ENCODE data around the gene CNPY2.

- TF ChIP-seq JUND (IDR thresholded peaks at IDR 0.05) (no peak), CTCF (IDR thresholded peaks at IDR 0.05; ENCODE audit: low read depth, low read length, missing input control) (no peak), MAX (IDR thresholded peaks at IDR 0.05) (no peak), SP1 (IDR thresholded peaks at IDR 0.05) (no peak), REST (IDR thresholded peaks at IDR 0.05) (no peak), NR2F2 (IDR thresholded peaks at IDR 0.05) (no peak), RAD21 (IDR thresholded peaks at IDR 0.05) (peak in 1 of 2 donors; percentile 8), TAF1 (conservative IDR thresholded peaks at IDR 0.05) (no peak), RXRA (IDR thresholded peaks at IDR 0.05) (peak in 1 of 2 donors; percentile 21)
These were observed 10.8 kb downstream of the CNPY2 start for GRCh38 chr12:56304872-56305590.

All from liver (tissue), 3 donors.